ENCODE results near the gene MAPK11.

MAPK11 gene

DNA sequence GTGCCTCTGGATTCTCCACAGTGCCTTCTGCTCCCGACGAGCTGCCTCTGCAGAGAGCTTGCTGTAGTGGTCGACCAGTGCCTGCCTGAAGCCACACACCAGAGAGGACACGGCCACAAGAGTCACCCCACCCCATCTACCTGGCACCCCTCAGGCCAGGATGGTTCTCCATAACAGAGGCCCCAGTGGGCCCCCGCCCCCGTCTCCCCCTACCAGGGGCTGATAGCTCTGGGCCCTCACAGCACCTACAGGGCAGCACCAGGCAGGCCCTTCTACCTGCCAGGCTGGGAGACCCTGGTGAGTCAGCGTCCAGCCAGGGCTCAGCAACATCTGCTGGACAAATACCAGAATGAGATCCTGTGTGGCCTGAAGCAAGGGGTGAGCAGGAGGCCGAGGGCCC lies 47.7 kb downstream of the MAPK11 start:
- no peaks in the 10 kb centered on the region for H3K27me3 Mint-ChIP-seq (ENCODE audit: low read depth)
- H3K9me3 Mint-ChIP-seq = no peaks in the 10 kb centered on the region
- H3K4me3 Mint-ChIP-seq = no peak overlapping the region
- peaks cover 26% of the 10 kb centered on the region for H3K36me3 Mint-ChIP-seq (ENCODE audit: low read depth)
- H3K27ac Mint-ChIP-seq = no peak overlapping the region
- TF ChIP-seq, protein P1, sequence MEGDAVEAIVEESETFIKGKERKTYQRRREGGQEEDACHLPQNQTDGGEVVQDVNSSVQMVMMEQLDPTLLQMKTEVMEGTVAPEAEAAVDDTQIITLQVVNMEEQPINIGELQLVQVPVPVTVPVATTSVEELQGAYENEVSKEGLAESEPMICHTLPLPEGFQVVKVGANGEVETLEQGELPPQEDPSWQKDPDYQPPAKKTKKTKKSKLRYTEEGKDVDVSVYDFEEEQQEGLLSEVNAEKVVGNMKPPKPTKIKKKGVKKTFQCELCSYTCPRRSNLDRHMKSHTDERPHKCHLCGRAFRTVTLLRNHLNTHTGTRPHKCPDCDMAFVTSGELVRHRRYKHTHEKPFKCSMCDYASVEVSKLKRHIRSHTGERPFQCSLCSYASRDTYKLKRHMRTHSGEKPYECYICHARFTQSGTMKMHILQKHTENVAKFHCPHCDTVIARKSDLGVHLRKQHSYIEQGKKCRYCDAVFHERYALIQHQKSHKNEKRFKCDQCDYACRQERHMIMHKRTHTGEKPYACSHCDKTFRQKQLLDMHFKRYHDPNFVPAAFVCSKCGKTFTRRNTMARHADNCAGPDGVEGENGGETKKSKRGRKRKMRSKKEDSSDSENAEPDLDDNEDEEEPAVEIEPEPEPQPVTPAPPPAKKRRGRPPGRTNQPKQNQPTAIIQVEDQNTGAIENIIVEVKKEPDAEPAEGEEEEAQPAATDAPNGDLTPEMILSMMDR (IDR thresholded peaks at IDR 0.05; ENCODE audit: unreplicated experiment in 3 of 3) = no peak
- no peaks in the 10 kb centered on the region for H3K4me1 Mint-ChIP-seq

DNA sequence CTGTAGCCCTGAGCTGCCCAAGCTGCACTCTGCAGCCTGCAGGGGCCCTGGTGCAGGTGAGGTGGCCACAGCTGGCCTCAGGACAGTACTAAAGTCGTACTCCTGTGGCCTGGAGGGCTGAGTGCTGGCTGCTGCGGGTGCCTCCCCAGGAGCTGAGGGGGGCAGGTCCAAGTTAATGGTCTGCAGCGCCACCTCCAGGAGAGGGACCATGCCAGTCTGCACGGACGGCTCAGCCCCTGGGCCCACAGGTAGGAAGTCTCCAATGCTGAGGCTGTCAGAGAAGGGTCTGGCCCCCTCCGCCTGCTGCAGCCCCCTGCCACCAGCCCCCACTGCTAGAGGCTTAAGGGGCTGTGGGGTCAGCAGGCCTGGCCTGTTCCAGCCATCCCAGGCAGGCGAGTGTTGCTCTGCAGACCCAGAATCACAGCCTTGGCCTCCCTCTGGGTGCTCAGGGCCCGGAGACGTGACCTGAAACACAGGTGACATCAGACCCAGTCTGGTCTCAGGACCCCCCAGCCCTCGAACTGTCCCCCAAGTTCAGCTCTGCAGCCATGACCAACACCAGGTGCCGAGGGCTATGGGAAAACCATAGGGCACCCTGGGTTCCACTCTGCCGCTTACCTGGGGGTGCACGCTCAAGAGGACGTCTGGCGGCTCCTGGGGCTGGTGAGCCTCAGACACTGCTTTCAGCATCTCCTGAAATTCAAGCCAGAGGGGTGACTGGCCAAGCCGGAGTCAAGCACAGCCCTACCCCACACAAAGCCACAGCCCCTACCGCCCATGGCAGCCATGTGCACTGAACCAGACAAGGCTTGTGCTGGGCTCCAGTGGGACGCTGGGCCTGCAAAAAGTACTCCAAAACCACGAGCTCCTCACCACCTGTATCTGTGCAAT lies 48.5 kb downstream of the MAPK11 start:
- Mint-ChIP-seq H3K4me3 (no peak overlapping the region), H3K27me3 (ENCODE audit: low read depth) (no peaks in the 10 kb centered on the region), H3K27ac (no peak overlapping the region), H3K9me3 (no peaks in the 10 kb centered on the region), H3K4me1 (no peaks in the 10 kb centered on the region), H3K36me3 (ENCODE audit: low read depth) (peaks cover 22% of the 10 kb centered on the region)
- TF ChIP-seq, protein P1 (IDR thresholded peaks at IDR 0.05; ENCODE audit: unreplicated experiment in 3 of 3) = no peak

DNA sequence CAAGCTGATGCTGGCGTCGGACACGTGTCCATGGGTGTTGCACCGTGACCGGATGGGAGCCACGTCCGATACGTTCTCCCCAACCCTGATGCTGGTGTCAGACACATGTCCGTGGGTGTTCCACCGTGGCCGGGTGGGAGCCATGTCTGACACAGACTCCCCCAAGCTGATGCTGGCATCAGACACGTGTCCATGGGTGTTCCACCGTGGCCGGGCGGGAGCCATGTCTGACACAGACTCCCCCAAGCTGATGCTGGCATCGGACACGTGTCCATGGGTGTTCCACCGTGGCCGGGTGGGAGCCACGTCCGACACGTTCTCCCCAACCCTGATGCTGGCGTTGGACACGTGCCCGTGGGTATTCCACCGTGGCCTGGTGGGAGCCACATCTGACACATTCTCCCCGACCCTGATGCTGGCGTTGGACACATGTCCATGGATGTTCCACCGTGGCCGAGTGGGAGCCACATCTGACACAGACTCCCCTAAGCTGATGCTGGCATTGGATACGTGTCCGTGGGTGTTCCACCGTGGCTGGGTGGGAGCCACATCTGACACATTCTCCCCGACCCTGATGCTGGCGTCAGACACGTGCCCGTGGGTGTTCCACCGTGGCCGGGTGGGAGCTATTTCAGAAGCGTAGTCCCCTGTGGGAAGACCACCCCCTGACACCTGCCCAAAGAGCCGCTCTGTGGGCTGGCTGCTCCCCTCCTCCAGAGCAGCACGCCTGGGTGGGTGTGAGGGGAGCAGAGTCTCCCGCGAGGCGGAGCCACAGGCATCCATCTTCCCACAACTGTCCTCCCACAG lies 49.4 kb downstream of the MAPK11 start:
- Mint-ChIP-seq H3K9me3 (no peaks in the 10 kb centered on the region), H3K4me3 (no peak overlapping the region), H3K27me3 (ENCODE audit: low read depth) (no peaks in the 10 kb centered on the region), H3K4me1 (no peaks in the 10 kb centered on the region), H3K27ac (no peak overlapping the region), H3K36me3 (ENCODE audit: low read depth) (peaks cover 21% of the 10 kb centered on the region)
- TF ChIP-seq, protein P1 (IDR thresholded peaks at IDR 0.05; ENCODE audit: unreplicated experiment in 3 of 3) = no peak

DNA sequence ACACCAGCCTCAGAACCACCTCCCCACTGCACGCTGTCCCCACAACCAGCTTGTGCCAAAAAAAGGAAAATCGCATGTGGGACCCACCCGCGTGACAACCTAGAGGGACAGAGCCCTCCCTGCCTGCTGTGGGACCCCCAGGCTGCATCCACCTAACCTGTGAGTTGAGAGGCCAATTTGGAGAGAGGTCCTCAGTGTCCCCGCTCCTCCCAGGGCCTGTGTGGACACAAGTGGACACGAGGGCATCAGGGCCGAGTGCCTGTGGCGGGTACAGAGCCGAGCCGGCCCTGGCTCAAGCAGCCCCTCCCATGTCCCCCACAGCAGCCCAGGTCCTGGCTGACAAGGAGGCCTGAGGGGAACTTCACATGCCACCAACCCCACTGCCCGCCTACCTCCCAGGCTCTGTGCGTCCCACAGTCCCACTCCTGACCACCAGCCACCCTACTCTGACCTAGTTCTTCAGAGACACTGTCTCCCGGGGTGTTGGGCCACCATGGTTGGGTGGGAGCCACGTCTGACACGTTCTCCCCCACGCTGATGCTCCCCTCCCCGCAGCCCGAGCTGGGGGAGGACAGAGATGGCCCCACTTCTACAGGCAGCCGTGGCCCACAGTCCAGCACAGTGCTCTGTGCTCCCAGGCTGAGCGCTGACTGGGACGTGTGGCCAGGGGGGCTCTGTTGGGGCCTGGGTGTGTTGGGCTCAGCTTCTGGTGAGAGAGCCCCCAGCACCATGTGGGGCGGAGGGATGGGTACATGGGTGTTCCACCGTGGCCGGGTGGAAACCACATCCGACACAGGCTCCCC lies 50.2 kb downstream of the MAPK11 start:
- H3K27me3 Mint-ChIP-seq (ENCODE audit: low read depth) = no peaks in the 10 kb centered on the region
- H3K9me3 Mint-ChIP-seq = no peaks in the 10 kb centered on the region
- H3K36me3 Mint-ChIP-seq (ENCODE audit: low read depth) = peaks cover 19% of the 10 kb centered on the region
- H3K27ac Mint-ChIP-seq = no peak overlapping the region
- peaks cover 1% of the 10 kb centered on the region for H3K4me1 Mint-ChIP-seq
- no peak overlapping the region for H3K4me3 Mint-ChIP-seq
- TF ChIP-seq, protein P1 (IDR thresholded peaks at IDR 0.05; ENCODE audit: unreplicated experiment in 3 of 3) = no peak

DNA sequence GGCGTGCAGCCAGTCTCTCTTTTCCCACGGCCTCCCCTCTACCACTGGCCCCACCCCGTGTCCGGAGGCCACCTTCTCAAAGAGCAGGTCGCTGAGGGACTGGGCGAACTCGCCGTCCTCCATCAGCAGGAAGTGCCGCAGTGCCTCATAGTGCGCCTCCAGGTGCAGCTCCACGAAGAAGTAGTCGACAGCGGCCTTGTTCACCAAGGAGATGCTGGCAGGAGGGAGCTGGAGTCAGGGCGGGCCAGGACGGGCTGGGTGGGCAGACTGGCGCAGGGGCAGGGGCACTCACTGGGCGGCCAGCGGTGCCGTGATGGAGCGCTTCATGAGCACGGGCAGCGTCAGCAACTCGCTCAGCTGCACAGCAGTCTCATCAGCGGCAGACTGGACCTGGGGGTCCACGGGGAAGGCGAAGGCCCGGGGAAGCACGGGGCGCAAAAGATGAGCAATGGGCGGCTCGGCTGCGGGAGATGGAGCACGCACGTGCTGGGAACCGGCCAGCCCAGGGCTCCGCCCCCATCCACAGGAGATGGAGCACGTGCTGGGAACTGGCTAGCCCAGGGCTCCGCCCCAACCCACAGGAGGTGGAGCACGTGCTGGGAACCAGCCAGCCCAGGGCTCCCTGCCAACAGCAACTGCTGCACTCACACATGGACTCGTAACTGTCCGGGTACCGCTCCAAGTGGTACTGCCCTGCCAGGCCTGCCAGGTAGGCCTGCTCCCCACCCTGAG lies 51.0 kb downstream of the MAPK11 start:
- Mint-ChIP-seq H3K27ac (no peak overlapping the region), H3K9me3 (no peaks in the 10 kb centered on the region), H3K27me3 (ENCODE audit: low read depth) (no peaks in the 10 kb centered on the region), H3K36me3 (ENCODE audit: low read depth) (peaks cover 23% of the 10 kb centered on the region), H3K4me3 (no peak overlapping the region), H3K4me1 (peaks cover 5% of the 10 kb centered on the region)
- TF ChIP-seq, protein P1 (IDR thresholded peaks at IDR 0.05; ENCODE audit: unreplicated experiment in 3 of 3) = no peak

Measured in nephron (organoid).